ENCODE results near the gene NPPB. TPM values are rescaled to one million over a fixed set of nuclear protein-coding genes. Genes with fewer than 3 reads are reported as not detected.
"Not testable (repeated sequence)": the region's sequence is repeated elsewhere in the genome, so short reads cannot be mapped to it uniquely, and the experiment has no call there.

Gene NPPB
- polyA plus RNA-seq, 1 donor = not detected

- not testable (repeated sequence) for H3K36me3 ChIP-seq (ENCODE audit: control insufficient read depth, insufficient read depth, low read length); H3K27ac ChIP-seq (ENCODE audit: low read length); H3K9me3 ChIP-seq (ENCODE audit: control insufficient read depth, low read depth, low read length); DNase-seq; H3K4me1 ChIP-seq (ENCODE audit: control insufficient read depth, insufficient read depth, low read length); H3K4me3 ChIP-seq (ENCODE audit: low read length)
- WGBS (ENCODE audit: insufficient coverage, low lambda C conversion rate) = 40% methylated on average over 1 of the region's 1 CpG
- H3K27me3 ChIP-seq (ENCODE audit: control insufficient read depth, insufficient read depth, low read length) = peaks cover 25% of the 10 kb centered on the region
These were observed 35.8 kb upstream of the NPPB start for GRCh38 chr1:11894501-11894900.

- no peak overlapping the region for H3K27ac ChIP-seq (ENCODE audit: low read length)
- no peaks in the 10 kb centered on the region for H3K36me3 ChIP-seq (ENCODE audit: control insufficient read depth, insufficient read depth, low read length)
- WGBS (ENCODE audit: insufficient coverage, low lambda C conversion rate) = no CpG with 5 or more reads among the region's 5 CpGs
- peak in 1 of 2 donors; percentile 26 for DNase-seq
- no peaks in the 10 kb centered on the region for H3K4me1 ChIP-seq (ENCODE audit: control insufficient read depth, insufficient read depth, low read length)
- peaks cover 3% of the 10 kb centered on the region for H3K9me3 ChIP-seq (ENCODE audit: control insufficient read depth, low read depth, low read length)
- peaks cover 19% of the 10 kb centered on the region for H3K27me3 ChIP-seq (ENCODE audit: control insufficient read depth, insufficient read depth, low read length)
- H3K4me3 ChIP-seq (ENCODE audit: low read length) = no peak overlapping the region
These were observed 35.1 kb upstream of the NPPB start for GRCh38 chr1:11893907-11894251.

- 100% methylated on average over 1 of the region's 6 CpGs for WGBS (ENCODE audit: insufficient coverage, low lambda C conversion rate)
These were observed 32.9 kb upstream of the NPPB start for GRCh38 chr1:11891433-11892186.

GRCh38 chr1:11888877-11889208, 30.1 kb upstream of the NPPB start:
- no peaks in the 10 kb centered on the region for H3K4me1 ChIP-seq (ENCODE audit: control insufficient read depth, insufficient read depth, low read length)
- H3K27ac ChIP-seq (ENCODE audit: low read length) = no peak overlapping the region
- H3K4me3 ChIP-seq (ENCODE audit: low read length) = no peak overlapping the region
- WGBS (ENCODE audit: insufficient coverage, low lambda C conversion rate) = no CpG with 5 or more reads among the region's 3 CpGs
- peaks cover 5% of the 10 kb centered on the region for H3K27me3 ChIP-seq (ENCODE audit: control insufficient read depth, insufficient read depth, low read length)
- H3K36me3 ChIP-seq (ENCODE audit: control insufficient read depth, insufficient read depth, low read length) = no peaks in the 10 kb centered on the region
- H3K9me3 ChIP-seq (ENCODE audit: control insufficient read depth, low read depth, low read length) = no peaks in the 10 kb centered on the region
- DNase-seq = no peak

More at GRCh38 chr1:11891433-11892186, 32.9 kb upstream of the NPPB start:
- Histone ChIP-seq H3K27ac (ENCODE audit: low read length) (no peak overlapping the region), H3K27me3 (ENCODE audit: control insufficient read depth, insufficient read depth, low read length) (peaks cover 7% of the 10 kb centered on the region), H3K4me3 (ENCODE audit: low read length) (no peak overlapping the region), H3K9me3 (ENCODE audit: control insufficient read depth, low read depth, low read length) (no peaks in the 10 kb centered on the region), H3K4me1 (ENCODE audit: control insufficient read depth, insufficient read depth, low read length) (no peaks in the 10 kb centered on the region), H3K36me3 (ENCODE audit: control insufficient read depth, insufficient read depth, low read length) (no peaks in the 10 kb centered on the region)
- DNase-seq = no peak

- Histone ChIP-seq H3K36me3 (ENCODE audit: control insufficient read depth, insufficient read depth, low read length) (no peaks in the 10 kb centered on the region), H3K9me3 (ENCODE audit: control insufficient read depth, low read depth, low read length) (no peaks in the 10 kb centered on the region), H3K27ac (ENCODE audit: low read length) (no peak overlapping the region), H3K27me3 (ENCODE audit: control insufficient read depth, insufficient read depth, low read length) (peaks cover 5% of the 10 kb centered on the region), H3K4me1 (ENCODE audit: control insufficient read depth, insufficient read depth, low read length) (no peaks in the 10 kb centered on the region), H3K4me3 (ENCODE audit: low read length) (no peak overlapping the region)
- no peak for DNase-seq
- no CpG with 5 or more reads among the region's 15 CpGs for WGBS (ENCODE audit: insufficient coverage, low lambda C conversion rate)
These were observed 29.6 kb upstream of the NPPB start for GRCh38 chr1:11888206-11888876.

GRCh38 chr1:11887666-11888007, 28.9 kb upstream of the NPPB start:
- no peak for DNase-seq
- Histone ChIP-seq H3K4me3 (ENCODE audit: low read length) (no peak overlapping the region), H3K9me3 (ENCODE audit: control insufficient read depth, low read depth, low read length) (no peaks in the 10 kb centered on the region), H3K4me1 (ENCODE audit: control insufficient read depth, insufficient read depth, low read length) (peaks cover 4% of the 10 kb centered on the region), H3K36me3 (ENCODE audit: control insufficient read depth, insufficient read depth, low read length) (no peaks in the 10 kb centered on the region), H3K27me3 (ENCODE audit: control insufficient read depth, insufficient read depth, low read length) (peaks cover 5% of the 10 kb centered on the region), H3K27ac (ENCODE audit: low read length) (no peak overlapping the region)
- no CpG with 5 or more reads among the region's 7 CpGs for WGBS (ENCODE audit: insufficient coverage, low lambda C conversion rate)

- WGBS (ENCODE audit: insufficient coverage, low lambda C conversion rate) = no CpG with 5 or more reads among the region's 19 CpGs
- Histone ChIP-seq H3K27me3 (ENCODE audit: control insufficient read depth, insufficient read depth, low read length) (peaks cover 4% of the 10 kb centered on the region), H3K9me3 (ENCODE audit: control insufficient read depth, low read depth, low read length) (no peaks in the 10 kb centered on the region)
These were observed 28.4 kb upstream of the NPPB start for GRCh38 chr1:11886986-11887665.

GRCh38 chr1:11885916-11886315, 27.2 kb upstream of the NPPB start:
- Histone ChIP-seq H3K9me3 (ENCODE audit: control insufficient read depth, low read depth, low read length) (no peaks in the 10 kb centered on the region), H3K4me3 (ENCODE audit: low read length) (no peak overlapping the region), H3K36me3 (ENCODE audit: control insufficient read depth, insufficient read depth, low read length) (no peaks in the 10 kb centered on the region), H3K27ac (ENCODE audit: low read length) (no peak overlapping the region), H3K4me1 (ENCODE audit: control insufficient read depth, insufficient read depth, low read length) (peaks cover 12% of the 10 kb centered on the region), H3K27me3 (ENCODE audit: control insufficient read depth, insufficient read depth, low read length) (no peaks in the 10 kb centered on the region)
- WGBS (ENCODE audit: insufficient coverage, low lambda C conversion rate) = 62% methylated on average over 3 of the region's 6 CpGs
- no peak for DNase-seq

More at GRCh38 chr1:11886986-11887665, 28.4 kb upstream of the NPPB start:
- H3K27ac ChIP-seq (ENCODE audit: low read length) = no peak overlapping the region
- DNase-seq = no peak
- no peaks in the 10 kb centered on the region for H3K36me3 ChIP-seq (ENCODE audit: control insufficient read depth, insufficient read depth, low read length)
- H3K4me3 ChIP-seq (ENCODE audit: low read length) = no peak overlapping the region
- peaks cover 8% of the 10 kb centered on the region for H3K4me1 ChIP-seq (ENCODE audit: control insufficient read depth, insufficient read depth, low read length)

- WGBS (ENCODE audit: insufficient coverage, low lambda C conversion rate) = no CpG with 5 or more reads among the region's 13 CpGs
These were observed 24.2 kb upstream of the NPPB start for GRCh38 chr1:11882814-11883538.

GRCh38 chr1:11881749-11882441, 23.1 kb upstream of the NPPB start:
- H3K36me3 ChIP-seq (ENCODE audit: control insufficient read depth, insufficient read depth, low read length) = no peaks in the 10 kb centered on the region
- no CpG with 5 or more reads among the region's 18 CpGs for whole genome bisulfite sequencing (ENCODE audit: insufficient coverage, low lambda C conversion rate)
- H3K27ac ChIP-seq (ENCODE audit: low read length) = no peak overlapping the region
- H3K9me3 ChIP-seq (ENCODE audit: control insufficient read depth, low read depth, low read length) = no peaks in the 10 kb centered on the region
- H3K4me1 ChIP-seq (ENCODE audit: control insufficient read depth, insufficient read depth, low read length) = peaks cover 14% of the 10 kb centered on the region
- H3K4me3 ChIP-seq (ENCODE audit: low read length) = no peak overlapping the region
- no peak for DNase-seq
- no peaks in the 10 kb centered on the region for H3K27me3 ChIP-seq (ENCODE audit: control insufficient read depth, insufficient read depth, low read length)

More at GRCh38 chr1:11882814-11883538, 24.2 kb upstream of the NPPB start:
- peak; percentile 89 to 93 for DNase-seq
- no peaks in the 10 kb centered on the region for H3K27me3 ChIP-seq (ENCODE audit: control insufficient read depth, insufficient read depth, low read length)
- no peak overlapping the region for H3K27ac ChIP-seq (ENCODE audit: low read length)
- H3K4me3 ChIP-seq (ENCODE audit: low read length) = no peak overlapping the region
- H3K9me3 ChIP-seq (ENCODE audit: control insufficient read depth, low read depth, low read length) = no peaks in the 10 kb centered on the region
- no peaks in the 10 kb centered on the region for H3K36me3 ChIP-seq (ENCODE audit: control insufficient read depth, insufficient read depth, low read length)
- H3K4me1 ChIP-seq (ENCODE audit: control insufficient read depth, insufficient read depth, low read length) = peaks cover 14% of the 10 kb centered on the region
